GM12878 (cell line): ENCODE results near the gene WNT5A. TPM values are rescaled to one million over a fixed set of nuclear protein-coding genes. Genes with fewer than 3 reads are reported as not detected.

Experiments
- ATAC-seq: fragments of 200-7000 bp; cut with Tn5 transposase; 3 replicates; pipeline ENCODE4 v1.9.1; 2020; ENCODE audit warnings: mild to moderate bottlenecking, moderate library complexity
- BruUV-seq: library from RNA; stranded (reverse); fragments of 400-500 nt; replicated peaks from 2 replicates; lab custom pipeline; 2021; lab: Mats Ljungman, UMichigan
- CTCF ChIA-PET: fragments of 300-600 bp; sonication (Branson Sonifier 250); formaldehyde crosslinking; extraction: SDS; loops from one replicate; lab custom pipeline; 2021; ENCODE audit warnings: inconsistent platforms; lab: Yijun Ruan, JAX
- POLR2A ChIA-PET: fragments of 350-600 bp; formaldehyde crosslinking; extraction: SDS; loops from one replicate; lab custom pipeline; 2021; ENCODE audit warnings: inconsistent platforms; lab: Charles Lee
- RAD21 ChIA-PET: fragments of 300-600 bp; sonication (Branson Sonifier 250); formaldehyde crosslinking; loops from one replicate; lab custom pipeline; 2023; ENCODE audit warnings: antibody characterized with exemption; ENCODE audit not compliant: unreplicated experiment; lab: Charles Lee
- SMC1A ChIA-PET: fragments of 300-600 bp; sonication (Branson Sonifier 250); formaldehyde crosslinking; loops from one replicate; lab custom pipeline; 2023; ENCODE audit not compliant: unreplicated experiment, uncharacterized antibody; lab: Charles Lee
- DNase-seq: peaks from one replicate; pipeline ENCODE4 v3.0.0-alpha.2; 2011; ENCODE audit warnings: low read depth, low spot score
- FAIRE-seq: peaks from 3 replicates; lab custom pipeline; 2011; peaks lifted over from hg19 to GRCh38; lab: Jason Lieb, UNC
- H2AFZ ChIP-seq: 2 replicates; pipeline ENCODE4 v1.6.0; 2011; ENCODE audit warnings: low read depth, low read length, control low read depth; ENCODE audit not compliant: control insufficient read depth
- H3K27ac ChIP-seq: 2 replicates; pipeline ENCODE4 v1.5.1; 2011; ENCODE audit warnings: control low read depth; ENCODE audit not compliant: control insufficient read depth, insufficient read depth
- H3K27me3 ChIP-seq, 2 experiments: replicated peaks in 1 of 2; 2 replicates each; pipeline versions ENCODE4 v1.6.0 to v1.6.1; 2011; ENCODE audit warnings: low read length in 1 of 2; ENCODE audit not compliant: control insufficient read depth in 2 of 2, insufficient read depth in 2 of 2
- H3K36me3 ChIP-seq, 2 experiments: 2 replicates each; pipeline ENCODE4 v1.5.1; 2011; ENCODE audit warnings: low read length in 1 of 2; ENCODE audit not compliant: control insufficient read depth in 2 of 2, insufficient read depth in 2 of 2
- H3K4me1 ChIP-seq: 2 replicates; pipeline ENCODE4 v1.6.1; 2011; ENCODE audit warnings: mild to moderate bottlenecking, low read length, moderate library complexity, mixed read lengths; ENCODE audit not compliant: control insufficient read depth, insufficient read depth
- H3K4me2 ChIP-seq: 2 replicates; pipeline ENCODE4 v1.6.0; 2011; ENCODE audit warnings: control low read depth; ENCODE audit not compliant: control insufficient read depth, insufficient read depth
- H3K4me3 ChIP-seq: fragments of 200-600 bp; sonication (generic); 2 replicates; pipeline ENCODE4 v1.5.1; 2016
- H3K79me2 ChIP-seq: 2 replicates; pipeline ENCODE4 v1.6.0; 2011; ENCODE audit warnings: low read length; ENCODE audit not compliant: control insufficient read depth, insufficient read depth
- H3K9ac ChIP-seq: 2 replicates; pipeline ENCODE4 v1.8.0; 2011; ENCODE audit warnings: low read length, control low read depth, mixed read lengths; ENCODE audit not compliant: control insufficient read depth, insufficient read depth
- H3K9me3 ChIP-seq: replicated peaks from 3 replicates; pipeline ENCODE4 v1.5.1; 2011; ENCODE audit warnings: mild to moderate bottlenecking, low read length; ENCODE audit not compliant: control insufficient read depth, insufficient read depth
- H4K20me1 ChIP-seq: 2 replicates; pipeline ENCODE4 v1.6.0; 2011; ENCODE audit not compliant: control insufficient read depth, insufficient read depth
- CEBPB ChIP-seq, 2 experiments: fragments of 150-350 bp in 1 of 2; IDR thresholded peaks; 2 replicates each; pipeline ENCODE4 v1.6.1; 2012 to 2014; ENCODE audit warnings: low read depth in 2 of 2, low read length in 2 of 2, borderline replicate concordance in 1 of 2, inconsistent platforms in 1 of 2
- LARP7 ChIP-seq: fragments of 450-650 bp; IDR thresholded peaks from 2 replicates; pipeline ENCODE4 v1.6.1; 2017; ENCODE audit warnings: mild to moderate bottlenecking
- MAX ChIP-seq: IDR thresholded peaks from 2 replicates; pipeline ENCODE4 v1.6.1; 2012; ENCODE audit warnings: low read depth, low read length, improper control_type of control experiment
- MEF2B ChIP-seq: fragments of 450-650 bp; IDR thresholded peaks from 2 replicates; pipeline ENCODE4 v1.6.1; 2018; ENCODE audit warnings: mild to moderate bottlenecking, moderate library complexity; ENCODE audit not compliant: partially characterized antibody, poor library complexity, severe bottlenecking
- NR2C2 ChIP-seq: IDR thresholded peaks from 2 replicates; pipeline ENCODE4 v1.6.1; 2011; ENCODE audit warnings: borderline replicate concordance, low read depth; ENCODE audit not compliant: control insufficient read depth, insufficient read length
- RAD21 ChIP-seq: IDR thresholded peaks from 2 replicates; pipeline ENCODE4 v1.6.1; 2011; ENCODE audit warnings: mild to moderate bottlenecking, low read depth, low read length, moderate library complexity; ENCODE audit not compliant: insufficient read depth
- RELA ChIP-seq: fragments of 450-650 bp; IDR thresholded peaks from 2 replicates; pipeline ENCODE4 v1.8.0; 2014; ENCODE audit warnings: borderline replicate concordance; ENCODE audit not compliant: partially characterized antibody
- TCF12 ChIP-seq: IDR thresholded peaks from 2 replicates; pipeline ENCODE4 v1.6.1; 2011; ENCODE audit warnings: low read depth, mild to moderate bottlenecking, low read length
- ZNF622 ChIP-seq: fragments of 450-650 bp; IDR thresholded peaks from 2 replicates; pipeline ENCODE4 v1.6.1; 2017; ENCODE audit warnings: mild to moderate bottlenecking, inconsistent platforms
- WGBS: methylation state at CpG from one replicate; pipeline ENCODE4 v1.1.6; 2016; ENCODE audit warnings: low lambda C conversion rate; ENCODE audit not compliant: insufficient replicate concordance, insufficient coverage; ENCODE audit errors: missing lambda C conversion rate; 5-methylcytosine and 5-hydroxymethylcytosine counted together
- in situ Hi-C: fragments of 300-500 bp; cut with MboI; formaldehyde crosslinking; loops from 9 replicates; pipeline ENCODE4 v1.14.3; 2018; ENCODE audit warnings: mixed read lengths
- intact Hi-C: fragments of 100-400 bp; cut with micrococcal nuclease; formaldehyde crosslinking; loops from one replicate; pipeline ENCODE4 v1.14.2; 2022; ENCODE audit not compliant: unreplicated experiment
- polyA plus RNA-seq, 11 experiments: library from polyadenylated mRNA; depleted of rRNA in 4 of 11; unstranded in 6 of 11; stranded (reverse) in 5 of 11; fragments of >200 nt; fragmentation: Nextera tagmentation in 4 of 11; fragmentation: Illumina TruSeq in 1 of 11; extraction: Ambion mirVana in 4 of 11; extraction: Trizol in 1 of 11; gene quantifications; 1 replicate in 1 of 11; 2 replicates in 10 of 11; pipeline versions ENCODE4 v1.2.1 to v1.2.3, GENCODE V29; 2011 to 2016; ENCODE audit warnings: inconsistent platforms in 2 of 11, missing spikeins in 2 of 11, low read depth in 1 of 11
- total RNA-seq, 4 experiments: library from RNA; depleted of rRNA in 3 of 4; stranded (reverse); fragments of >200 nt in 3 of 4; fragmentation: Illumina TruSeq in 1 of 4; extraction: Trizol in 1 of 4; gene quantifications; 2 replicates each; pipeline versions ENCODE4 v1.2.1 to v1.2.3, GENCODE V29; 2013 to 2021
- TF ChIP-seq, protein P1 (sequence below): fragments of 450-650 bp; formaldehyde crosslinking; IDR thresholded peaks from 2 replicates; pipeline ENCODE4 v1.5.0; 2022; ENCODE audit warnings: mild to moderate bottlenecking, missing genetic modification characterization
- TF ChIP-seq, protein P2 (sequence below): fragments of 450-650 bp; formaldehyde crosslinking; IDR thresholded peaks from 2 replicates; pipeline ENCODE4 v1.4.0; 2022; ENCODE audit warnings: mild to moderate bottlenecking, moderate library complexity

The WNT5A gene
- total and polyA plus RNA-seq, 10 of the 15 experiments (the other 5 are each of a cell fraction or from before 2014, with no cell fraction given): 0.06 to 2.8 (median 0.39) TPM

DNA sequence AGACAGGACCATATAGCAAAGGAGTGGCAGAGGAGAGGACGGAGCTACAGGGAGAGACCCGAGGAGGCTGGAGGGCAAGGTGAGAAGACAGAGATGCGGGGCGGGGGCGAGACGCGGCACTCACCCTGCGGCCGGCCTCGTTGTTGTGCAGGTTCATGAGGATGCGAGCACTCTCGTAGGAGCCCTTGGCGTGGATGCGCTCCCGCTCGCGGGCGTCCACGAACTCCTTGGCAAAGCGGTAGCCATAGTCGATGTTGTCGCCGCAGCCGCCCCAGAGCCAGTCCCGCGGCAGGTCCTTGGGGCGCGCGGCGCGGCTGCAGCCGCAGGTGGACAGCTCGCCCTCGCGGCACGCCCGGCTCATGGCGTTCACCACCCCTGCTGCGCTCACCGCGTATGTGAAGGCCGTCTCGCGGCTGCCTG, 12.9 kb downstream of the WNT5A start:
- no peaks in the 10 kb centered on the region for H3K27me3 ChIP-seq
- DNase-seq: no peak
- no peaks in the 10 kb centered on the region for H3K9me3 ChIP-seq
- H3K27ac ChIP-seq: no peak overlapping the region
- FAIRE-seq: no peak
- ChIA-PET SMC1A (no interaction called here), CTCF (interaction anchor here (3.8 kb wide), 1 partner anchor 248 kb away, joined by 11 read pairs; no protein-coding TSS in a partner anchor), POLR2A (no interaction called here), RAD21 (no interaction called here)
- BruUV-seq: no TSS peak
- H3K4me1 ChIP-seq: no peaks in the 10 kb centered on the region
- in situ Hi-C loops: no loop called here
- H3K79me2 ChIP-seq: no peaks in the 10 kb centered on the region
- H3K4me2 ChIP-seq: no peak overlapping the region
- 86% methylated on average over 27 of the region's 44 CpGs for WGBS
- no peaks in the 10 kb centered on the region for H4K20me1 ChIP-seq
- no peak overlapping the region for H3K9ac ChIP-seq
- no peaks in the 10 kb centered on the region for H3K36me3 ChIP-seq
- ATAC-seq: no peak
- H3K4me3 ChIP-seq: no peak overlapping the region
- intact Hi-C loops: no loop called here
- no peak for TF ChIP-seq MEF2B
- TF ChIP-seq, protein P1, sequence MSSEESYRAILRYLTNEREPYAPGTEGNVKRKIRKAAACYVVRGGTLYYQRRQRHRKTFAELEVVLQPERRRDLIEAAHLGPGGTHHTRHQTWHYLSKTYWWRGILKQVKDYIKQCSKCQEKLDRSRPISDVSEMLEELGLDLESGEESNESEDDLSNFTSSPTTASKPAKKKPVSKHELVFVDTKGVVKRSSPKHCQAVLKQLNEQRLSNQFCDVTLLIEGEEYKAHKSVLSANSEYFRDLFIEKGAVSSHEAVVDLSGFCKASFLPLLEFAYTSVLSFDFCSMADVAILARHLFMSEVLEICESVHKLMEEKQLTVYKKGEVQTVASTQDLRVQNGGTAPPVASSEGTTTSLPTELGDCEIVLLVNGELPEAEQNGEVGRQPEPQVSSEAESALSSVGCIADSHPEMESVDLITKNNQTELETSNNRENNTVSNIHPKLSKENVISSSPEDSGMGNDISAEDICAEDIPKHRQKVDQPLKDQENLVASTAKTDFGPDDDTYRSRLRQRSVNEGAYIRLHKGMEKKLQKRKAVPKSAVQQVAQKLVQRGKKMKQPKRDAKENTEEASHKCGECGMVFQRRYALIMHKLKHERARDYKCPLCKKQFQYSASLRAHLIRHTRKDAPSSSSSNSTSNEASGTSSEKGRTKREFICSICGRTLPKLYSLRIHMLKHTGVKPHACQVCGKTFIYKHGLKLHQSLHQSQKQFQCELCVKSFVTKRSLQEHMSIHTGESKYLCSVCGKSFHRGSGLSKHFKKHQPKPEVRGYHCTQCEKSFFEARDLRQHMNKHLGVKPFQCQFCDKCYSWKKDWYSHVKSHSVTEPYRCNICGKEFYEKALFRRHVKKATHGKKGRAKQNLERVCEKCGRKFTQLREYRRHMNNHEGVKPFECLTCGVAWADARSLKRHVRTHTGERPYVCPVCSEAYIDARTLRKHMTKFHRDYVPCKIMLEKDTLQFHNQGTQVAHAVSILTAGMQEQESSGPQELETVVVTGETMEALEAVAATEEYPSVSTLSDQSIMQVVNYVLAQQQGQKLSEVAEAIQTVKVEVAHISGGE (CRISPR knock-in tag): no peak
- no peak for TF ChIP-seq RAD21
- TF ChIP-seq CEBPB (IDR thresholded peaks at IDR 0.05; ENCODE audit: borderline replicate concordance in 1 of 2, low read depth in 2 of 2, low read length in 2 of 2): no peak
- TF ChIP-seq NR2C2: no peak
- no peak for TF ChIP-seq MAX
- no peak for TF ChIP-seq TCF12
- TF ChIP-seq RELA: no peak
- TF ChIP-seq, protein P2, sequence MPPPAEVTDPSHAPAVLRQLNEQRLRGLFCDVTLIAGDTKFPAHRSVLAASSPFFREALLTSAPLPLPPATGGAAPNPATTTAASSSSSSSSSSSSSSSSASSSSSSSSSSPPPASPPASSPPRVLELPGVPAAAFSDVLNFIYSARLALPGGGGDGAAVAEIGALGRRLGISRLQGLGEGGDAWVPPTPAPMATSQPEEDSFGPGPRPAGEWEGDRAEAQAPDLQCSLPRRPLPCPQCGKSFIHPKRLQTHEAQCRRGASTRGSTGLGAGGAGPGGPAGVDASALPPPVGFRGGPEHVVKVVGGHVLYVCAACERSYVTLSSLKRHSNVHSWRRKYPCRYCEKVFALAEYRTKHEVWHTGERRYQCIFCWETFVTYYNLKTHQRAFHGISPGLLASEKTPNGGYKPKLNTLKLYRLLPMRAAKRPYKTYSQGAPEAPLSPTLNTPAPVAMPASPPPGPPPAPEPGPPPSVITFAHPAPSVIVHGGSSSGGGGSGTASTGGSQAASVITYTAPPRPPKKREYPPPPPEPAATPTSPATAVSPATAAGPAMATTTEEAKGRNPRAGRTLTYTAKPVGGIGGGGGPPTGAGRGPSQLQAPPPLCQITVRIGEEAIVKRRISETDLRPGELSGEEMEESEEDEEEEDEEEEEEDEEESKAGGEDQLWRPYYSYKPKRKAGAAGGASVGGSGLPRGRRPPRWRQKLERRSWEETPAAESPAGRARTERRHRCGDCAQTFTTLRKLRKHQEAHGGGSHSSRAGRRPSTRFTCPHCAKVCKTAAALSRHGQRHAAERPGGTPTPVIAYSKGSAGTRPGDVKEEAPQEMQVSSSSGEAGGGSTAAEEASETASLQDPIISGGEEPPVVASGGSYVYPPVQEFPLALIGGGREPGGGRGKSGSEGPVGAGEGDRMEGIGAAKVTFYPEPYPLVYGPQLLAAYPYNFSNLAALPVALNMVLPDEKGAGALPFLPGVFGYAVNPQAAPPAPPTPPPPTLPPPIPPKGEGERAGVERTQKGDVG (CRISPR knock-in tag): no peak
- TF ChIP-seq ZNF622: no peak
- no peak for TF ChIP-seq LARP7
- no peak overlapping the region for H2AFZ ChIP-seq
